IMR-90 (cell line): ENCODE data around the gene NR1H4. TPM values are rescaled to one million over a fixed set of nuclear protein-coding genes. Genes with fewer than 3 reads are reported as not detected.

Source experiments
- ATAC-seq: fragments of 200-7000 bp; cut with Tn5 transposase; 2 replicates; pipeline ENCODE4 v1.9.1; 2020; ENCODE audit warnings: low read depth, mild to moderate bottlenecking, moderate library complexity
- BruUV-seq: library from RNA; stranded (reverse); fragments of 400-500 nt; replicated peaks from 2 replicates; lab custom pipeline; 2021; lab: Mats Ljungman, UMichigan
- CTCF ChIA-PET: fragments of 300-600 bp; formaldehyde crosslinking; extraction: SDS; loops from one replicate; lab custom pipeline; 2021; ENCODE audit warnings: antibody characterized with exemption; lab: Yijun Ruan, JAX
- POLR2A ChIA-PET: fragments of 300-600 bp; sonication (Branson Sonifier 250); formaldehyde crosslinking; loops from one replicate; lab custom pipeline; 2022; ENCODE audit warnings: antibody characterized with exemption; ENCODE audit not compliant: unreplicated experiment; lab: Charles Lee
- DNase-seq: peaks from one replicate; pipeline ENCODE4 v3.0.0; 2013
- H2AFZ ChIP-seq: replicated peaks from 2 replicates; pipeline ENCODE3; 2013; ENCODE audit warnings: low read length, mild to moderate bottlenecking; ENCODE audit not compliant: poor library complexity
- H2AK5ac ChIP-seq: 2 replicates; pipeline ENCODE4 v1.6.1; 2013; ENCODE audit warnings: low read depth, low read length, inconsistent platforms
- H2AK9ac ChIP-seq: replicated peaks from 2 replicates; pipeline ENCODE3; 2013; ENCODE audit warnings: mild to moderate bottlenecking, low read depth, low read length, moderate library complexity; ENCODE audit not compliant: poor library complexity
- H2BK120ac ChIP-seq: 2 replicates; pipeline ENCODE4 v1.6.1; 2013; ENCODE audit warnings: low read depth, low read length, inconsistent platforms
- H2BK15ac ChIP-seq: 3 replicates; pipeline ENCODE4 v1.6.1; 2013; ENCODE audit warnings: low read depth, low read length, inconsistent platforms
- H2BK20ac ChIP-seq: 2 replicates; pipeline ENCODE4 v1.6.1; 2013; ENCODE audit warnings: low read depth, mild to moderate bottlenecking, inconsistent platforms, low read length, moderate library complexity
- H2BK5ac ChIP-seq: 2 replicates; pipeline ENCODE4 v1.6.1; 2013; ENCODE audit warnings: mild to moderate bottlenecking, low read depth, low read length, inconsistent platforms; ENCODE audit not compliant: poor library complexity, severe bottlenecking
- H3K14ac ChIP-seq: replicated peaks from 2 replicates; pipeline ENCODE4 v1.6.1; 2013; ENCODE audit warnings: low read depth, low read length, inconsistent platforms
- H3K18ac ChIP-seq: 2 replicates; pipeline ENCODE4 v1.6.1; 2013; ENCODE audit warnings: low read depth, low read length, control low read depth
- H3K23ac ChIP-seq: 2 replicates; pipeline ENCODE4 v1.6.1; 2013; ENCODE audit warnings: low read depth, low read length, inconsistent platforms
- H3K27ac ChIP-seq: 2 replicates; pipeline ENCODE4 v1.5.1; 2013; ENCODE audit warnings: mild to moderate bottlenecking, control low read depth, low read length; ENCODE audit not compliant: insufficient read depth
- H3K27me3 ChIP-seq: 2 replicates; pipeline ENCODE4 v1.6.1; 2013; ENCODE audit warnings: low read length; ENCODE audit not compliant: control insufficient read depth, insufficient read depth
- H3K36me3 ChIP-seq: 2 replicates; pipeline ENCODE4 v1.6.1; 2013; ENCODE audit warnings: low read length, mixed read lengths; ENCODE audit not compliant: control insufficient read depth, insufficient read depth
- H3K4ac ChIP-seq: 2 replicates; pipeline ENCODE4 v1.6.1; 2013; ENCODE audit warnings: low read depth, low read length, inconsistent platforms
- H3K4me1 ChIP-seq: 2 replicates; pipeline ENCODE4 v1.6.1; 2013; ENCODE audit warnings: low read length, mixed read lengths; ENCODE audit not compliant: control insufficient read depth, insufficient read depth
- H3K4me2 ChIP-seq: 2 replicates; pipeline ENCODE4 v1.6.1; 2013; ENCODE audit warnings: low read depth, mild to moderate bottlenecking, control low read depth, low read length, moderate library complexity
- H3K4me3 ChIP-seq: 2 replicates; pipeline ENCODE4 v1.5.1; 2013; ENCODE audit warnings: low read depth, mild to moderate bottlenecking, control low read depth, low read length, moderate library complexity; ENCODE audit not compliant: insufficient read depth
- H3K56ac ChIP-seq: 2 replicates; pipeline ENCODE4 v1.6.1; 2013; ENCODE audit warnings: low read length, inconsistent platforms; ENCODE audit not compliant: insufficient read depth; ENCODE audit errors: extremely low read depth
- H3K79me1 ChIP-seq, 2 experiments: 2 replicates each; pipeline ENCODE4 v1.6.1; 2013; ENCODE audit warnings: low read length in 2 of 2, inconsistent platforms in 1 of 2, low read depth in 1 of 2
- H3K9ac ChIP-seq: 2 replicates; pipeline ENCODE4 v1.6.1; 2013; ENCODE audit warnings: low read depth, low read length, control low read depth
- H3K9me1 ChIP-seq: 2 replicates; pipeline ENCODE4 v1.6.1; 2013; ENCODE audit warnings: low read length, inconsistent platforms; ENCODE audit not compliant: insufficient read depth
- H3K9me3 ChIP-seq: 2 replicates; pipeline ENCODE4 v1.6.1; 2013; ENCODE audit warnings: low read length; ENCODE audit not compliant: control insufficient read depth, insufficient read depth
- H4K20me1 ChIP-seq: 2 replicates; pipeline ENCODE4 v1.6.1; 2013; ENCODE audit warnings: low read length, inconsistent platforms; ENCODE audit not compliant: insufficient read depth
- H4K5ac ChIP-seq: 2 replicates; pipeline ENCODE4 v1.6.1; 2013; ENCODE audit warnings: mild to moderate bottlenecking, low read depth, low read length, control low read depth
- H4K8ac ChIP-seq, 2 experiments: 2 replicates each; pipeline ENCODE4 v1.6.1; 2013; ENCODE audit warnings: low read depth in 2 of 2, low read length in 2 of 2, control low read depth in 1 of 2, inconsistent platforms in 1 of 2
- H4K91ac ChIP-seq: 2 replicates; pipeline ENCODE4 v1.6.1; 2013; ENCODE audit warnings: low read depth, low read length, inconsistent platforms; ENCODE audit not compliant: insufficient read depth
- BHLHE40 ChIP-seq: fragments of 150-350 bp; IDR thresholded peaks from 2 replicates; pipeline ENCODE4 v1.6.1; 2016; ENCODE audit warnings: mild to moderate bottlenecking, low read depth, low read length
- CEBPB ChIP-seq: IDR thresholded peaks from 2 replicates; pipeline ENCODE4 v1.6.1; 2012; ENCODE audit warnings: low read depth, low read length, improper control_type of control experiment
- CHD1 ChIP-seq: IDR thresholded peaks from 2 replicates; pipeline ENCODE4 v1.6.1; 2012; ENCODE audit warnings: low read depth, low read length, improper control_type of control experiment
- CTCF ChIP-seq: conservative IDR thresholded peaks from 2 replicates; pipeline ENCODE4 v1.5.1; 2012; ENCODE audit warnings: mild to moderate bottlenecking, low read depth, low read length, improper control_type of control experiment
- ELK1 ChIP-seq: fragments of 150-350 bp; IDR thresholded peaks from 2 replicates; pipeline ENCODE4 v1.6.1; 2016; ENCODE audit warnings: low read depth, mild to moderate bottlenecking, low read length, moderate library complexity, borderline replicate concordance
- FOS ChIP-seq: fragments of 150-350 bp; IDR thresholded peaks from 2 replicates; pipeline ENCODE4 v1.6.1; 2016; ENCODE audit warnings: low read depth, low read length
- MAFK ChIP-seq: IDR thresholded peaks from 2 replicates; pipeline ENCODE4 v1.6.1; 2012; ENCODE audit warnings: low read depth, low read length, improper control_type of control experiment
- MAZ ChIP-seq: IDR thresholded peaks from 2 replicates; pipeline ENCODE4 v1.6.1; 2012; ENCODE audit warnings: low read depth, mild to moderate bottlenecking, low read length, improper control_type of control experiment, moderate library complexity, borderline replicate concordance
- MXI1 ChIP-seq: IDR thresholded peaks from 2 replicates; pipeline ENCODE4 v1.6.1; 2012; ENCODE audit warnings: low read depth, mild to moderate bottlenecking, low read length, moderate library complexity, borderline replicate concordance
- NFE2L2 ChIP-seq: fragments of 150-350 bp; IDR thresholded peaks from 2 replicates; pipeline ENCODE4 v1.6.1; 2016; ENCODE audit warnings: low read depth, mild to moderate bottlenecking, low read length
- POLR2A ChIP-seq: IDR thresholded peaks from 2 replicates; pipeline ENCODE4 v1.6.1; 2012; ENCODE audit warnings: mild to moderate bottlenecking, low read depth, low read length
- RAD21 ChIP-seq: IDR thresholded peaks from 2 replicates; pipeline ENCODE4 v1.6.1; 2012; ENCODE audit warnings: low read length, improper control_type of control experiment
- RCOR1 ChIP-seq: IDR thresholded peaks from 2 replicates; pipeline ENCODE4 v1.6.1; 2012; ENCODE audit warnings: mild to moderate bottlenecking, low read length, improper control_type of control experiment; ENCODE audit not compliant: insufficient replicate concordance
- RFX5 ChIP-seq: IDR thresholded peaks from 2 replicates; pipeline ENCODE4 v1.8.0; 2012; ENCODE audit warnings: low read depth, mild to moderate bottlenecking, low read length, moderate library complexity
- SMC3 ChIP-seq: fragments of 150-350 bp; IDR thresholded peaks from 2 replicates; pipeline ENCODE4 v1.6.1; 2016; ENCODE audit warnings: low read depth, mild to moderate bottlenecking, antibody characterized with exemption, low read length, moderate library complexity
- USF2 ChIP-seq: fragments of 150-350 bp; IDR thresholded peaks from 2 replicates; pipeline ENCODE4 v1.6.1; 2017; ENCODE audit warnings: mild to moderate bottlenecking, antibody characterized with exemption, low read length, low read depth
- WGBS, 2 experiments: methylation state at CpG; one replicate each; pipeline versions ENCODE4 v1.1.5 to v1.1.7; 2013; ENCODE audit warnings: missing lambda C conversion rate in 2 of 2; ENCODE audit not compliant: insufficient read length in 1 of 2; ENCODE audit errors: extremely low coverage in 2 of 2; 5-methylcytosine and 5-hydroxymethylcytosine counted together
- dilution Hi-C: fragments of 300-500 bp; cut with HindIII; formaldehyde crosslinking; loops from one replicate; pipeline ENCODE4 v1.14.3; 2018; ENCODE audit warnings: low sequenced_read_pairs; ENCODE audit not compliant: unreplicated experiment
- in situ Hi-C: fragments of 300-500 bp; cut with MboI; formaldehyde crosslinking; loops from 3 replicates; pipeline ENCODE4 v1.14.3; 2019; ENCODE audit warnings: low sequenced_read_pairs, inconsistent platforms, mixed read lengths
- intact Hi-C: fragments of 100-400 bp; cut with micrococcal nuclease; formaldehyde crosslinking; loops from 2 replicates; pipeline ENCODE4 v1.10.0; 2022
- polyA plus RNA-seq, 3 experiments: library from polyadenylated mRNA; depleted of rRNA; stranded (reverse); fragments of >200 nt; gene quantifications; 2 replicates each; pipeline ENCODE4 v1.2.3, GENCODE V29; 2012; ENCODE audit warnings: low replicate concordance in 1 of 3
- total RNA-seq: library from RNA; depleted of rRNA; stranded (reverse); fragments of >200 nt; gene quantifications from 2 replicates; pipeline ENCODE4 v1.2.3, GENCODE V29; 2012

NR1H4 gene
- total and polyA plus RNA-seq, 2 of the 4 experiments (the other 2 are of a cell fraction), result not detected

- in situ Hi-C loops, result no loop called here
- no peak overlapping the region for H3K23ac ChIP-seq
- dilution Hi-C loops, result no loop called here
- no peak overlapping the region for H2BK5ac ChIP-seq
- H3K4ac ChIP-seq, result no peak overlapping the region
- H3K27ac ChIP-seq, result no peak overlapping the region
- no peaks in the 10 kb centered on the region for H3K4me1 ChIP-seq
- H3K56ac ChIP-seq, result no peak overlapping the region
- ATAC-seq, result no peak
- ChIA-PET POLR2A (no interaction called here), CTCF (no interaction called here)
- no peaks in the 10 kb centered on the region for H3K9me1 ChIP-seq
- no peak overlapping the region for H2BK15ac ChIP-seq
- no peaks in the 10 kb centered on the region for H4K20me1 ChIP-seq
- H3K4me2 ChIP-seq, result no peak overlapping the region
- no peak for DNase-seq
- no peaks in the 10 kb centered on the region for H3K36me3 ChIP-seq
- BruUV-seq, result no TSS peak
- no peaks in the 10 kb centered on the region for H3K79me1 ChIP-seq
- no peak overlapping the region for H3K9ac ChIP-seq
- H2BK20ac ChIP-seq, result no peak overlapping the region
- TF ChIP-seq RFX5 (no peak), NFE2L2 (no peak), USF2 (no peak), BHLHE40 (no peak), SMC3 (no peak), CEBPB (no peak), RCOR1 (no peak), ELK1 (no peak), POLR2A (no peak), MAFK (no peak), CTCF (no peak), MXI1 (no peak), FOS (no peak), CHD1 (no peak), RAD21 (no peak), MAZ (no peak)
- intact Hi-C loops, result no loop called here
- H2BK120ac ChIP-seq, result no peak overlapping the region
- H3K18ac ChIP-seq, result no peak overlapping the region
- no peak overlapping the region for H4K5ac ChIP-seq
- no peak overlapping the region for H2AFZ ChIP-seq
- H4K8ac ChIP-seq, result no peak overlapping the region
- H3K27me3 ChIP-seq, result no peaks in the 10 kb centered on the region; the same call in 1 of the 2 replicates
- no peaks in the 10 kb centered on the region for H3K9me3 ChIP-seq
- no peak overlapping the region for H3K4me3 ChIP-seq
- H3K14ac ChIP-seq, result no peak overlapping the region
- H2AK9ac ChIP-seq, result no peak overlapping the region
- WGBS, 2 experiments, result no CpG with 5 or more reads among the region's 1 CpG
- H2AK5ac ChIP-seq, result no peak overlapping the region
- no peak overlapping the region for H4K91ac ChIP-seq
Measured at GRCh38 chr12:100443434-100443833, 30.2 kb upstream of the NR1H4 start.
